Calu3 (cell line): ENCODE data around the gene ARSG. TPM values are rescaled to one million over a fixed set of nuclear protein-coding genes. Genes with fewer than 3 reads are reported as not detected.
"Not testable (repeated sequence)": the region's sequence is repeated elsewhere in the genome, so short reads cannot be mapped to it uniquely, and the experiment has no call there.

ENCODE experiments used
- BruUV-seq: library from RNA; stranded (reverse); fragments of 400-500 nt; replicated peaks from 2 replicates; lab custom pipeline; 2021; lab: Mats Ljungman, UMichigan
- CTCF ChIA-PET: fragments of 300-600 bp; sonication (Branson Sonifier 250); formaldehyde crosslinking; loops from one replicate; lab custom pipeline; 2022; ENCODE audit warnings: antibody characterized with exemption; lab: Charles Lee
- DNase-seq: peaks from one replicate; pipeline ENCODE4 v3.0.0; 2022
- H3K27ac Mint-ChIP-seq: one replicate; pipeline ENCODE4 v1.8.0; 2022; ENCODE audit warnings: mixed read lengths; ENCODE audit not compliant: unreplicated experiment
- H3K27me3 Mint-ChIP-seq: one replicate; pipeline ENCODE4 v1.8.0; 2022; ENCODE audit warnings: mixed read lengths; ENCODE audit not compliant: unreplicated experiment
- H3K36me3 Mint-ChIP-seq: one replicate; pipeline ENCODE4 v1.8.0; 2022; ENCODE audit warnings: mild to moderate bottlenecking, moderate library complexity, mixed read lengths; ENCODE audit not compliant: insufficient read depth, unreplicated experiment
- H3K4me1 Mint-ChIP-seq: one replicate; pipeline ENCODE4 v1.8.0; 2022; ENCODE audit warnings: mild to moderate bottlenecking, low read depth, mixed read lengths; ENCODE audit not compliant: unreplicated experiment
- H3K4me3 Mint-ChIP-seq: one replicate; pipeline ENCODE4 v1.8.0; 2022; ENCODE audit warnings: mild to moderate bottlenecking, low read depth, moderate library complexity, mixed read lengths; ENCODE audit not compliant: unreplicated experiment
- H3K9me3 Mint-ChIP-seq: one replicate; pipeline ENCODE4 v1.8.0; 2022; ENCODE audit warnings: low read depth, mixed read lengths; ENCODE audit not compliant: unreplicated experiment
- intact Hi-C: fragments of 100-400 bp; cut with micrococcal nuclease; formaldehyde crosslinking; loops from one replicate; pipeline ENCODE4 v1.10.0; 2022; ENCODE audit not compliant: unreplicated experiment
- total RNA-seq: library from RNA; stranded (reverse); gene quantifications from 2 replicates; pipeline ENCODE4 v1.2.3, GENCODE V29; 2022
- TF ChIP-seq, protein P1 (sequence below): fragments of 200-600 bp; IDR thresholded peaks from one replicate; pipeline ENCODE4 v1.8.0; 2022; ENCODE audit warnings: antibody characterized with exemption; ENCODE audit not compliant: unreplicated experiment

Gene ARSG
- total RNA-seq, 1 experiment from 2014 or later: 1.4 TPM

GRCh38 chr17:68351395-68351794 is 60.1 kb downstream of the ARSG start:
- no TSS peak for BruUV-seq
- no peaks in the 10 kb centered on the region for H3K9me3 Mint-ChIP-seq
- intact Hi-C loops: no loop called here
- no peaks in the 10 kb centered on the region for H3K4me1 Mint-ChIP-seq
- peaks cover 15% of the 10 kb centered on the region for H3K27me3 Mint-ChIP-seq
- H3K27ac Mint-ChIP-seq: no peak overlapping the region
- H3K36me3 Mint-ChIP-seq: no peaks in the 10 kb centered on the region
- no peak overlapping the region for H3K4me3 Mint-ChIP-seq
- TF ChIP-seq, protein P1, sequence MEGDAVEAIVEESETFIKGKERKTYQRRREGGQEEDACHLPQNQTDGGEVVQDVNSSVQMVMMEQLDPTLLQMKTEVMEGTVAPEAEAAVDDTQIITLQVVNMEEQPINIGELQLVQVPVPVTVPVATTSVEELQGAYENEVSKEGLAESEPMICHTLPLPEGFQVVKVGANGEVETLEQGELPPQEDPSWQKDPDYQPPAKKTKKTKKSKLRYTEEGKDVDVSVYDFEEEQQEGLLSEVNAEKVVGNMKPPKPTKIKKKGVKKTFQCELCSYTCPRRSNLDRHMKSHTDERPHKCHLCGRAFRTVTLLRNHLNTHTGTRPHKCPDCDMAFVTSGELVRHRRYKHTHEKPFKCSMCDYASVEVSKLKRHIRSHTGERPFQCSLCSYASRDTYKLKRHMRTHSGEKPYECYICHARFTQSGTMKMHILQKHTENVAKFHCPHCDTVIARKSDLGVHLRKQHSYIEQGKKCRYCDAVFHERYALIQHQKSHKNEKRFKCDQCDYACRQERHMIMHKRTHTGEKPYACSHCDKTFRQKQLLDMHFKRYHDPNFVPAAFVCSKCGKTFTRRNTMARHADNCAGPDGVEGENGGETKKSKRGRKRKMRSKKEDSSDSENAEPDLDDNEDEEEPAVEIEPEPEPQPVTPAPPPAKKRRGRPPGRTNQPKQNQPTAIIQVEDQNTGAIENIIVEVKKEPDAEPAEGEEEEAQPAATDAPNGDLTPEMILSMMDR: no peak
- no peak for DNase-seq
- CTCF ChIA-PET: no interaction called here

- intact Hi-C loops: no loop called here
- DNase-seq: no peak
- TF ChIP-seq, protein P1: no peak
- BruUV-seq: no TSS peak
- H3K9me3 Mint-ChIP-seq: no peaks in the 10 kb centered on the region
- H3K4me1 Mint-ChIP-seq: no peaks in the 10 kb centered on the region
- peaks cover 15% of the 10 kb centered on the region for H3K27me3 Mint-ChIP-seq
- H3K4me3 Mint-ChIP-seq: no peak overlapping the region
- H3K36me3 Mint-ChIP-seq: no peaks in the 10 kb centered on the region
- no peak overlapping the region for H3K27ac Mint-ChIP-seq
- CTCF ChIA-PET: interaction anchor here (0.6 kb wide), 1 partner anchor 20 kb away, joined by 4 read pairs; no protein-coding TSS in a partner anchor
These were observed 60.7 kb downstream of the ARSG start for GRCh38 chr17:68352041-68352440.

GRCh38 chr17:68352671-68353070 is 61.4 kb downstream of the ARSG start:
- H3K9me3 Mint-ChIP-seq, H3K27me3 Mint-ChIP-seq, BruUV-seq, H3K4me1 Mint-ChIP-seq, H3K36me3 Mint-ChIP-seq, DNase-seq, H3K27ac Mint-ChIP-seq, H3K4me3 Mint-ChIP-seq, intact Hi-C loops: not testable (repeated sequence)
- CTCF ChIA-PET: interaction anchor here (0.6 kb wide), 1 partner anchor 20 kb away, joined by 4 read pairs; no protein-coding TSS in a partner anchor

- TF ChIP-seq, protein P1: no peak
- no peaks in the 10 kb centered on the region for H3K4me1 Mint-ChIP-seq
- no peaks in the 10 kb centered on the region for H3K9me3 Mint-ChIP-seq
- DNase-seq: no peak
- no peaks in the 10 kb centered on the region for H3K36me3 Mint-ChIP-seq
- no peak overlapping the region for H3K4me3 Mint-ChIP-seq
- BruUV-seq: no TSS peak
- CTCF ChIA-PET: no interaction called here
- H3K27ac Mint-ChIP-seq: no peak overlapping the region
- H3K27me3 Mint-ChIP-seq: peaks cover 5% of the 10 kb centered on the region
- intact Hi-C loops: no loop called here
These were observed 61.8 kb downstream of the ARSG start for GRCh38 chr17:68353111-68353521.

GRCh38 chr17:68354311-68354710 is 63.0 kb downstream of the ARSG start:
- H3K4me1 Mint-ChIP-seq, H3K36me3 Mint-ChIP-seq, H3K9me3 Mint-ChIP-seq, H3K4me3 Mint-ChIP-seq, H3K27ac Mint-ChIP-seq, BruUV-seq, intact Hi-C loops, DNase-seq, H3K27me3 Mint-ChIP-seq: not testable (repeated sequence)
- CTCF ChIA-PET: interaction anchor here (1.7 kb wide), 1 partner anchor 10 kb away, joined by 3 read pairs; no protein-coding TSS in a partner anchor

DNA sequence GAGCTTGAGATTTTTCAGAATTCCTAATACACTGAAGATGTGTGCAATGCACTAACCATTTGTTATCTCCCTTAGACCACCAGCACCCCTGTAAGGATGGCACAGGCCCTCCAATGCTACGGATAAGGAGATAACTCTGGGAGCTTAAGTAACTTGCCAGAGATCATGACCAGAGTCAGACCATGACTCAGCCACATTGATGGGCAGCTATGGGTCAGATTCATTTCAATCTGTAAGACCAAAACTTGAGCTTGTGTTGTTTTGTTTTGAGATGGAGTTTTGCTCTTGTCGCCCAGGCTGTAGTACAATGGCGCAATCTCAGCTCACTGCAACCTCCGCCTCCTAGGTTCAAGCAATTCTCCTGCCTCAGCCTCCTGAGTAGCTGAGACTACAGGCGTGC is 63.8 kb downstream of the ARSG start:
- BruUV-seq, H3K4me1 Mint-ChIP-seq, H3K27me3 Mint-ChIP-seq, H3K27ac Mint-ChIP-seq, intact Hi-C loops, H3K36me3 Mint-ChIP-seq, H3K9me3 Mint-ChIP-seq, DNase-seq, H3K4me3 Mint-ChIP-seq: not testable (repeated sequence)
- CTCF ChIA-PET: interaction anchor here (0.9 to 1.7 kb wide), 2 partner anchors 11 to 44 kb away, joined by 3 to 4 read pairs; no protein-coding TSS in a partner anchor
